ENCODE data around the gene ABTB2.

GRCh38 chr11:34132261-34132965, 225.4 kb downstream of the ABTB2 start:
- TF ChIP-seq CTCF (IDR thresholded peaks at IDR 0.05) (no peak), POLR2A (IDR thresholded peaks at IDR 0.05) (no peak)

All from esophagus squamous epithelium (tissue), 4 donors.